GM23248 (cell line): ENCODE results near the gene PROM2. TPM values are rescaled to one million over a fixed set of nuclear protein-coding genes. Genes with fewer than 3 reads are reported as not detected.

Experiments
- DNase-seq: peaks from one replicate; pipeline ENCODE4 v3.0.0-alpha.2; 2015
- H2AFZ ChIP-seq: fragments of 200-600 bp; sonication (generic); 2 replicates; pipeline ENCODE4 v1.6.1; 2016; ENCODE audit warnings: antibody characterized with exemption
- H3F3A ChIP-seq: fragments of 200-600 bp; sonication (generic); 2 replicates; pipeline ENCODE4 v1.6.1; 2016; ENCODE audit warnings: mild to moderate bottlenecking, antibody characterized with exemption, mixed run types; ENCODE audit not compliant: insufficient read depth
- H3K27ac ChIP-seq: fragments of 200-600 bp; sonication (generic); 2 replicates; pipeline ENCODE4 v1.5.1; 2016; ENCODE audit warnings: mild to moderate bottlenecking
- H3K27me3 ChIP-seq: fragments of 200-600 bp; sonication (generic); replicated peaks from 2 replicates; pipeline ENCODE4 v1.6.1; 2016; ENCODE audit warnings: mild to moderate bottlenecking; ENCODE audit not compliant: insufficient read depth
- H3K36me3 ChIP-seq: fragments of 200-600 bp; sonication (generic); 2 replicates; pipeline ENCODE4 v1.6.1; 2016; ENCODE audit warnings: low read depth, mild to moderate bottlenecking
- H3K4me1 ChIP-seq: fragments of 200-600 bp; sonication (generic); 2 replicates; pipeline ENCODE4 v1.6.1; 2016; ENCODE audit warnings: mild to moderate bottlenecking; ENCODE audit not compliant: insufficient read depth
- H3K4me2 ChIP-seq: fragments of 200-600 bp; sonication (generic); one replicate; pipeline ENCODE4 v1.6.1; 2016; ENCODE audit warnings: mild to moderate bottlenecking; ENCODE audit not compliant: unreplicated experiment
- H3K4me3 ChIP-seq: fragments of 200-600 bp; sonication (generic); 2 replicates; pipeline ENCODE4 v1.5.1; 2016; ENCODE audit warnings: mild to moderate bottlenecking
- H3K79me2 ChIP-seq: fragments of 200-600 bp; sonication (generic); 2 replicates; pipeline ENCODE4 v1.6.1; 2016; ENCODE audit warnings: mild to moderate bottlenecking; ENCODE audit not compliant: insufficient read depth
- H3K9ac ChIP-seq: fragments of 200-600 bp; sonication (generic); 2 replicates; pipeline ENCODE4 v1.6.1; 2016; ENCODE audit warnings: mild to moderate bottlenecking
- H3K9me2 ChIP-seq: fragments of 200-600 bp; sonication (generic); 2 replicates; pipeline ENCODE4 v1.6.1; 2016; ENCODE audit warnings: mixed run types, mild to moderate bottlenecking, moderate library complexity; ENCODE audit not compliant: insufficient read depth
- H3K9me3 ChIP-seq: fragments of 200-600 bp; sonication (generic); one replicate; pipeline ENCODE4 v1.6.1; 2017; ENCODE audit warnings: low read depth
- H4K20me1 ChIP-seq: fragments of 200-600 bp; sonication (generic); 2 replicates; pipeline ENCODE4 v1.6.0; 2016; ENCODE audit not compliant: insufficient read depth
- EZH2 ChIP-seq: fragments of 200-600 bp; sonication (generic); IDR thresholded peaks from 2 replicates; pipeline ENCODE4 v1.6.1; 2018; ENCODE audit warnings: antibody characterized with exemption, mild to moderate bottlenecking; ENCODE audit not compliant: insufficient read depth, poor library complexity, severe bottlenecking
- EZH2phosphoT487 ChIP-seq: fragments of 200-600 bp; sonication (generic); IDR thresholded peaks from 2 replicates; pipeline ENCODE4 v1.6.1; 2018; ENCODE audit warnings: antibody characterized with exemption, moderate library complexity, mild to moderate bottlenecking, low read depth; ENCODE audit not compliant: insufficient read depth
- WGBS, 2 experiments: methylation state at CpG; one replicate each; pipeline ENCODE4 v1.1.6; 2015 to 2017; ENCODE audit warnings: low lambda C conversion rate in 2 of 2, low coverage in 1 of 2; ENCODE audit errors: missing lambda C conversion rate in 2 of 2; 5-methylcytosine and 5-hydroxymethylcytosine counted together
- in situ Hi-C: fragments of 300-500 bp; cut with MboI; formaldehyde crosslinking; loops from 2 replicates; pipeline ENCODE4 v1.15.0; 2020
- polyA plus RNA-seq: library from polyadenylated mRNA; unstranded; fragments of >200 nt; fragmentation: Nextera tagmentation; extraction: Ambion mirVana; gene quantifications from 2 replicates; pipeline ENCODE4 v1.2.1, GENCODE V29; 2016
- total RNA-seq: library from RNA; depleted of rRNA; stranded (reverse); fragments of >200 nt; shearing (Covaris generic); gene quantifications from 2 replicates; pipeline ENCODE4 v1.2.3, GENCODE V29; 2014

Gene PROM2
- total and polyA plus RNA-seq, 2 experiments from 2014 or later = 0.22 to 0.25 TPM

GRCh38 chr2:95300450-95300849 is 26.2 kb downstream of the PROM2 start:
- in situ Hi-C loops = no loop called here
- 46 to 51% methylated on average over 11 of the region's 11 CpGs for WGBS, 2 experiments
- Histone ChIP-seq H3F3A (no peaks in the 10 kb centered on the region), H4K20me1 (no peaks in the 10 kb centered on the region), H3K79me2 (no peaks in the 10 kb centered on the region), H2AFZ (no peak overlapping the region), H3K9me3 (no peaks in the 10 kb centered on the region), H3K36me3 (no peaks in the 10 kb centered on the region), H3K4me3 (no peak overlapping the region), H3K9me2 (no peaks in the 10 kb centered on the region), H3K4me2 (no peak overlapping the region), H3K27ac (no peak overlapping the region), H3K9ac (no peak overlapping the region), H3K4me1 (no peaks in the 10 kb centered on the region), H3K27me3 (peaks cover 23% of the 10 kb centered on the region)
- TF ChIP-seq EZH2phosphoT487 (no peak), EZH2 (no peak)
- DNase-seq = no peak

GRCh38 chr2:95301186-95301585 is 26.9 kb downstream of the PROM2 start:
- no peak overlapping the region for H2AFZ ChIP-seq
- H3K79me2 ChIP-seq = no peaks in the 10 kb centered on the region
- H3K4me1 ChIP-seq = no peaks in the 10 kb centered on the region
- no peaks in the 10 kb centered on the region for H4K20me1 ChIP-seq
- 56 to 67% methylated on average over 4 of the region's 4 CpGs for whole genome bisulfite sequencing, 2 experiments
- H3K4me3 ChIP-seq = no peak overlapping the region
- no peak for TF ChIP-seq EZH2
- TF ChIP-seq EZH2phosphoT487 = no peak
- no peaks in the 10 kb centered on the region for H3F3A ChIP-seq
- in situ Hi-C loops = no loop called here
- no peak overlapping the region for H3K27ac ChIP-seq
- H3K9me2 ChIP-seq = no peaks in the 10 kb centered on the region
- H3K27me3 ChIP-seq = peaks cover 29% of the 10 kb centered on the region
- H3K4me2 ChIP-seq = no peak overlapping the region
- H3K36me3 ChIP-seq = no peaks in the 10 kb centered on the region
- no peaks in the 10 kb centered on the region for H3K9me3 ChIP-seq
- peak; percentile 28 for DNase-seq
- H3K9ac ChIP-seq = no peak overlapping the region

GRCh38 chr2:95301876-95302641 is 27.8 kb downstream of the PROM2 start:
- H2AFZ ChIP-seq = no peak overlapping the region
- no peak overlapping the region for H3K4me3 ChIP-seq
- DNase-seq = no peak
- no peak for TF ChIP-seq EZH2phosphoT487
- no peak for TF ChIP-seq EZH2
- no peaks in the 10 kb centered on the region for H3K9me2 ChIP-seq
- no peaks in the 10 kb centered on the region for H4K20me1 ChIP-seq
- H3K27me3 ChIP-seq = peaks cover 20% of the 10 kb centered on the region
- H3K4me1 ChIP-seq = no peaks in the 10 kb centered on the region
- H3F3A ChIP-seq = no peaks in the 10 kb centered on the region
- 30 to 31% methylated on average over 17 of the region's 17 CpGs for WGBS, 2 experiments
- no peak overlapping the region for H3K9ac ChIP-seq
- in situ Hi-C loops = no loop called here
- no peak overlapping the region for H3K4me2 ChIP-seq
- H3K9me3 ChIP-seq = no peaks in the 10 kb centered on the region
- no peaks in the 10 kb centered on the region for H3K36me3 ChIP-seq
- no peak overlapping the region for H3K27ac ChIP-seq
- no peaks in the 10 kb centered on the region for H3K79me2 ChIP-seq

- H2AFZ ChIP-seq = no peak overlapping the region
- no peaks in the 10 kb centered on the region for H3K9me2 ChIP-seq
- H3K9me3 ChIP-seq = no peaks in the 10 kb centered on the region
- H3F3A ChIP-seq = no peaks in the 10 kb centered on the region
- no peak overlapping the region for H3K9ac ChIP-seq
- H3K27ac ChIP-seq = no peak overlapping the region
- H3K79me2 ChIP-seq = no peaks in the 10 kb centered on the region
- no peak for TF ChIP-seq EZH2
- TF ChIP-seq EZH2phosphoT487 = no peak
- in situ Hi-C loops = no loop called here
- H3K36me3 ChIP-seq = no peaks in the 10 kb centered on the region
- H3K4me3 ChIP-seq = no peak overlapping the region
- H4K20me1 ChIP-seq = no peaks in the 10 kb centered on the region
- 46 to 56% methylated on average over 14 to 19 of the region's 19 CpGs for WGBS, 2 experiments
- no peaks in the 10 kb centered on the region for H3K4me1 ChIP-seq
- no peak overlapping the region for H3K4me2 ChIP-seq
- peaks cover 14% of the 10 kb centered on the region for H3K27me3 ChIP-seq
- DNase-seq = no peak
Measured at GRCh38 chr2:95303191-95303919, 29.1 kb downstream of the PROM2 start.
